SK-N-SH (cell line): Measurements from ENCODE around the gene OSBPL10. TPM values are rescaled to one million over a fixed set of nuclear protein-coding genes. Genes with fewer than 3 reads are reported as not detected.

ENCODE experiments used
- CTCF ChIA-PET: fragments of 300-600, 350-600 bp; formaldehyde crosslinking; extraction: SDS; loops from one replicate; lab custom pipeline; 2021; lab: Yijun Ruan, JAX
- POLR2A ChIA-PET: fragments of 350-600 bp; sonication (Branson Sonifier 250); formaldehyde crosslinking; extraction: SDS; loops from one replicate; lab custom pipeline; 2020; ENCODE audit warnings: antibody characterized with exemption, inconsistent platforms; lab: Yijun Ruan, JAX
- DNase-seq: peaks from one replicate; pipeline ENCODE4 v3.0.0; 2012
- H2AFZ ChIP-seq: fragments of 200-600 bp; sonication (generic); 2 replicates; pipeline ENCODE4 v1.8.1; 2016; ENCODE audit warnings: antibody characterized with exemption, mild to moderate bottlenecking, low read depth
- H3F3A ChIP-seq: fragments of 200-600 bp; sonication (generic); replicated peaks from 2 replicates; pipeline ENCODE3; 2016; ENCODE audit warnings: antibody characterized with exemption, mild to moderate bottlenecking; ENCODE audit not compliant: insufficient read depth
- H3K27ac ChIP-seq, 2 experiments: fragments of 200-500 bp in 1 of 2; fragments of 200-600 bp in 1 of 2; sonication (Bioruptor generic) in 1 of 2; sonication (generic), shearing (Covaris generic) in 1 of 2; 2 replicates each; pipeline versions ENCODE4 v1.5.1 to v1.6.1; 2014 to 2016; ENCODE audit warnings: low read depth in 2 of 2, inconsistent platforms in 1 of 2, low read length in 1 of 2, mild to moderate bottlenecking in 1 of 2, mixed read lengths in 1 of 2
- H3K27me3 ChIP-seq: fragments of 200-600 bp; sonication (generic), shearing (Covaris generic); 2 replicates; pipeline ENCODE4 v1.6.1; 2016; ENCODE audit warnings: mixed run types; ENCODE audit not compliant: insufficient read depth
- H3K36me3 ChIP-seq, 2 experiments: fragments of 200-500 bp in 1 of 2; fragments of 200-600 bp in 1 of 2; sonication (Bioruptor generic) in 1 of 2; sonication (generic) in 1 of 2; replicated peaks in 1 of 2; 2 replicates each; pipeline versions ENCODE3 to v1.5.1; 2014 to 2016; ENCODE audit warnings: low read length in 1 of 2, mild to moderate bottlenecking in 1 of 2; ENCODE audit not compliant: insufficient read depth in 2 of 2, control insufficient read depth in 1 of 2
- H3K4me1 ChIP-seq, 2 experiments: fragments of 200-500 bp in 1 of 2; fragments of 200-600 bp in 1 of 2; sonication (Bioruptor generic) in 1 of 2; sonication (generic), shearing (Covaris generic) in 1 of 2; 2 replicates each; pipeline versions ENCODE4 v1.5.1 to v1.6.1; 2014 to 2016; ENCODE audit warnings: low read depth in 1 of 2, low read length in 1 of 2, mixed run types in 1 of 2; ENCODE audit not compliant: insufficient read depth in 2 of 2, control insufficient read depth in 1 of 2
- H3K4me2 ChIP-seq: fragments of 200-600 bp; sonication (generic), shearing (Covaris generic); 2 replicates; pipeline ENCODE4 v1.6.1; 2017; ENCODE audit warnings: mixed run types
- H3K4me3 ChIP-seq, 2 experiments: fragments of 200-500 bp in 1 of 2; fragments of 200-600 bp in 1 of 2; sonication (Bioruptor generic) in 1 of 2; sonication (generic), shearing (Covaris generic) in 1 of 2; 2 replicates each; pipeline versions ENCODE4 v1.5.1 to v1.8.1; 2014 to 2016; ENCODE audit warnings: low read depth in 2 of 2, inconsistent platforms in 1 of 2, low read length in 1 of 2, mild to moderate bottlenecking in 1 of 2, mixed read lengths in 1 of 2, moderate library complexity in 1 of 2
- H3K79me2 ChIP-seq: fragments of 200-600 bp; sonication (generic); 2 replicates; pipeline ENCODE4 v1.8.1; 2017; ENCODE audit warnings: mild to moderate bottlenecking; ENCODE audit not compliant: insufficient read depth
- H3K9ac ChIP-seq: fragments of 200-600 bp; sonication (generic); 2 replicates; pipeline ENCODE4 v1.6.1; 2017; ENCODE audit warnings: mixed run types
- H3K9me2 ChIP-seq: fragments of 200-600 bp; sonication (generic); 2 replicates; pipeline ENCODE4 v1.6.1; 2017; ENCODE audit warnings: mixed run types
- H3K9me3 ChIP-seq: fragments of 200-600 bp; sonication (generic); 2 replicates; pipeline ENCODE4 v1.6.1; 2017; ENCODE audit warnings: mixed run types, mild to moderate bottlenecking, moderate library complexity
- H4K20me1 ChIP-seq: fragments of 200-600 bp; sonication (generic); 2 replicates; pipeline ENCODE4 v1.6.1; 2017; ENCODE audit warnings: mild to moderate bottlenecking, mixed run types; ENCODE audit not compliant: insufficient read depth
- CHD2 ChIP-seq: fragments of 150-350 bp; IDR thresholded peaks from 2 replicates; pipeline ENCODE4 v1.6.1; 2018; ENCODE audit warnings: low read length; ENCODE audit not compliant: partially characterized antibody
- ELF1 ChIP-seq: IDR thresholded peaks from 2 replicates; pipeline ENCODE4 v1.4.0; 2012
- EP300 ChIP-seq, 2 experiments: IDR thresholded peaks; 2 replicates each; pipeline versions ENCODE4 v1.4.0 to v1.6.1; 2012; ENCODE audit warnings: borderline replicate concordance in 1 of 2, low read depth in 1 of 2, low read length in 1 of 2
- FOSL2 ChIP-seq: IDR thresholded peaks from 2 replicates; pipeline ENCODE4 v1.4.0; 2012; ENCODE audit warnings: low read depth, mild to moderate bottlenecking, moderate library complexity, borderline replicate concordance
- FOXM1 ChIP-seq: IDR thresholded peaks from 2 replicates; pipeline ENCODE4 v1.4.0; 2012; ENCODE audit warnings: low read depth, mild to moderate bottlenecking
- JUND ChIP-seq: IDR thresholded peaks from 2 replicates; pipeline ENCODE4 v1.4.0; 2012
- NFIC ChIP-seq: IDR thresholded peaks from 2 replicates; pipeline ENCODE4 v1.4.0; 2012; ENCODE audit warnings: borderline replicate concordance
- NRF1 ChIP-seq: IDR thresholded peaks from 2 replicates; pipeline ENCODE4 v1.6.1; 2012; ENCODE audit warnings: low read depth, mild to moderate bottlenecking, low read length
- POLR2AphosphoS5 ChIP-seq: IDR thresholded peaks from 2 replicates; pipeline ENCODE4 v1.6.1; 2012; ENCODE audit warnings: low read depth, low read length
- RCOR1 ChIP-seq: fragments of 150-350 bp; IDR thresholded peaks from 2 replicates; pipeline ENCODE4 v1.6.1; 2017; ENCODE audit warnings: antibody characterized with exemption, low read length
- RFX5 ChIP-seq: IDR thresholded peaks from 2 replicates; pipeline ENCODE4 v1.6.1; 2012; ENCODE audit warnings: mild to moderate bottlenecking, improper control_type of control experiment, low read length
- RXRA ChIP-seq: IDR thresholded peaks from 2 replicates; pipeline ENCODE4 v1.4.0; 2012; ENCODE audit warnings: low read depth, mild to moderate bottlenecking, borderline replicate concordance
- SMC3 ChIP-seq: IDR thresholded peaks from 2 replicates; pipeline ENCODE4 v1.6.1; 2012; ENCODE audit warnings: low read depth, low read length, improper control_type of control experiment
- TEAD4 ChIP-seq: IDR thresholded peaks from 2 replicates; pipeline ENCODE4 v1.4.0; 2012; ENCODE audit warnings: mild to moderate bottlenecking, borderline replicate concordance; ENCODE audit not compliant: insufficient read depth
- USF1 ChIP-seq: IDR thresholded peaks from 2 replicates; pipeline ENCODE4 v1.4.0; 2012; ENCODE audit warnings: low read depth, borderline replicate concordance
- YY1 ChIP-seq: IDR thresholded peaks from 2 replicates; pipeline ENCODE4 v1.4.0; 2012; ENCODE audit warnings: low read depth, mild to moderate bottlenecking
- WGBS: methylation state at CpG from one replicate; pipeline ENCODE4 v1.1.6; 2017; ENCODE audit warnings: low lambda C conversion rate; 5-methylcytosine and 5-hydroxymethylcytosine counted together
- polyA plus RNA-seq, 3 experiments: library from polyadenylated mRNA; depleted of rRNA; stranded (reverse); fragments of >200 nt; gene quantifications; 2 replicates each; pipeline ENCODE4 v1.2.3, GENCODE V29; 2012
- TF ChIP-seq, protein P1 (sequence below): IDR thresholded peaks from 2 replicates; pipeline ENCODE4; 2012

OSBPL10 gene
- polyA plus RNA-seq, 1 of the 3 experiments (the other 2 are of a cell fraction): 0.12 TPM

- TF ChIP-seq EP300 (IDR thresholded peaks at IDR 0.05; ENCODE audit: borderline replicate concordance in 1 of 2, low read depth in 1 of 2, low read length in 1 of 2): no peak
- TF ChIP-seq RCOR1: no peak
- TF ChIP-seq, protein P1, sequence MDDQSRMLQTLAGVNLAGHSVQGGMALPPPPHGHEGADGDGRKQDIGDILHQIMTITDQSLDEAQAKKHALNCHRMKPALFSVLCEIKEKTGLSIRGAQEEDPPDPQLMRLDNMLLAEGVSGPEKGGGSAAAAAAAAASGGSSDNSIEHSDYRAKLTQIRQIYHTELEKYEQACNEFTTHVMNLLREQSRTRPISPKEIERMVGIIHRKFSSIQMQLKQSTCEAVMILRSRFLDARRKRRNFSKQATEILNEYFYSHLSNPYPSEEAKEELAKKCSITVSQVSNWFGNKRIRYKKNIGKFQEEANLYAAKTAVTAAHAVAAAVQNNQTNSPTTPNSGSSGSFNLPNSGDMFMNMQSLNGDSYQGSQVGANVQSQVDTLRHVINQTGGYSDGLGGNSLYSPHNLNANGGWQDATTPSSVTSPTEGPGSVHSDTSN: no peak
- no peak for TF ChIP-seq POLR2AphosphoS5
- TF ChIP-seq FOSL2: no peak
Measured at GRCh38 chr3:31673950-31674349, 307.1 kb downstream of the OSBPL10 start (continued).

- H3F3A ChIP-seq: no peaks in the 10 kb centered on the region
- no peaks in the 10 kb centered on the region for H4K20me1 ChIP-seq
- no peak overlapping the region for H3K4me2 ChIP-seq
- H3K27ac ChIP-seq: no peak overlapping the region
- H3K4me3 ChIP-seq: no peak overlapping the region
- no peaks in the 10 kb centered on the region for H3K9me2 ChIP-seq
- no peaks in the 10 kb centered on the region for H3K27me3 ChIP-seq
- H3K9ac ChIP-seq: no peak overlapping the region
- H3K4me1 ChIP-seq: no peaks in the 10 kb centered on the region; a peak in 1 of 4 replicates
- H3K36me3 ChIP-seq: no peaks in the 10 kb centered on the region
- WGBS: 48% methylated on average over 6 of the region's 6 CpGs
- DNase-seq: no peak
- no peak overlapping the region for H2AFZ ChIP-seq
- POLR2A ChIA-PET: no interaction called here
- H3K79me2 ChIP-seq: no peaks in the 10 kb centered on the region
- TF ChIP-seq ELF1 (no peak), JUND (no peak), RXRA (no peak), FOXM1 (no peak), FOSL2 (no peak), SMC3 (no peak), RFX5 (no peak), NFIC (no peak), NRF1 (no peak)
- TF ChIP-seq, all 33 proteins: peak for 0
- CTCF ChIA-PET: interaction anchor here (0.7 kb wide), 1 partner anchor 13 kb away, joined by 3 read pairs; no protein-coding TSS in a partner anchor
- H3K9me3 ChIP-seq: no peaks in the 10 kb centered on the region
Measured at GRCh38 chr3:31671976-31672375, 309.1 kb downstream of the OSBPL10 start.

GRCh38 chr3:31671451-31671850 lies 309.6 kb downstream of the OSBPL10 start:
- WGBS: 19% methylated on average over 2 of the region's 2 CpGs
- no peaks in the 10 kb centered on the region for H3K27me3 ChIP-seq
- no peaks in the 10 kb centered on the region for H3K36me3 ChIP-seq
- ChIA-PET POLR2A (no interaction called here), CTCF (interaction anchor here (0.7 kb wide), 1 partner anchor 13 kb away, joined by 3 read pairs; no protein-coding TSS in a partner anchor)
- TF ChIP-seq YY1 (no peak), USF1 (no peak), TEAD4 (no peak), SMC3 (no peak), CHD2 (no peak)
- no peaks in the 10 kb centered on the region for H3K9me3 ChIP-seq
- H3F3A ChIP-seq: no peaks in the 10 kb centered on the region
- H3K79me2 ChIP-seq: no peaks in the 10 kb centered on the region
- no peak overlapping the region for H3K4me2 ChIP-seq
- H3K27ac ChIP-seq: no peak overlapping the region
- H3K9ac ChIP-seq: no peak overlapping the region
- DNase-seq: no peak
- H3K9me2 ChIP-seq: no peaks in the 10 kb centered on the region
- no peaks in the 10 kb centered on the region; a peak in 1 of 4 replicates for H3K4me1 ChIP-seq
- no peak overlapping the region for H2AFZ ChIP-seq
- no peaks in the 10 kb centered on the region for H4K20me1 ChIP-seq
- no peak overlapping the region for H3K4me3 ChIP-seq
